B cell (primary cell): ENCODE measurements around the gene SENP1. TPM values are rescaled to one million over a fixed set of nuclear protein-coding genes. Genes with fewer than 3 reads are reported as not detected.
A peak's percentile ranks its signal among the peaks of the same experiment; 100 is the strongest.

Experiments
- ATAC-seq: fragments of 200-7000 bp; cut with Tn5 transposase; one replicate; pipeline ENCODE4 v1.10.0; 2021; ENCODE audit warnings: low read depth, mild to moderate bottlenecking, moderate number of reproducible peaks, moderate library complexity
- CTCF ChIA-PET: fragments of 350-600 bp; sonication (Branson Sonifier 250); formaldehyde crosslinking; loops from one replicate; lab custom pipeline; 2021; ENCODE audit warnings: antibody characterized with exemption, inconsistent platforms; lab: Charles Lee
- POLR2A ChIA-PET: fragments of 350-600 bp; sonication (Branson Sonifier 250); formaldehyde crosslinking; loops from one replicate; lab custom pipeline; 2021; ENCODE audit warnings: antibody characterized with exemption; lab: Charles Lee
- DNase-seq: peaks from one replicate; pipeline ENCODE4 v3.0.0; 2013
- H2AFZ ChIP-seq: 2 replicates; pipeline ENCODE4 v1.6.1; 2012; ENCODE audit warnings: mild to moderate bottlenecking, low read depth, low read length; ENCODE audit not compliant: insufficient read depth, poor library complexity, severe bottlenecking
- H3K27ac ChIP-seq, 2 donors: 1 replicate in 1 of 2; 2 replicates in 1 of 2; pipeline ENCODE4 v1.5.1; 2012 to 2013; ENCODE audit warnings: low read length in 2 of 2, mild to moderate bottlenecking in 2 of 2, moderate library complexity in 1 of 2
- H3K27me3 ChIP-seq, 4 experiments: fragments of 200-600 bp in 1 of 4; sonication (generic) in 1 of 4; replicated peaks in 1 of 4; 1 replicate in 2 of 4; 2 replicates in 2 of 4; pipeline versions ENCODE4 v1.6.1 to v1.7.0; 2013 to 2016; ENCODE audit warnings: low read length in 3 of 4, mild to moderate bottlenecking in 2 of 4, mixed read lengths in 1 of 4, moderate library complexity in 1 of 4; ENCODE audit not compliant: insufficient read depth in 4 of 4, control insufficient read depth in 3 of 4; ENCODE audit errors: control extremely low read depth in 1 of 4
- H3K36me3 ChIP-seq, 2 experiments: replicated peaks in 1 of 2; 1 replicate in 1 of 2; 2 replicates in 1 of 2; pipeline versions ENCODE4 v1.6.1 to v1.7.1; 2013; ENCODE audit warnings: low read length in 1 of 2; ENCODE audit not compliant: insufficient read depth in 2 of 2, control insufficient read depth in 1 of 2; ENCODE audit errors: control extremely low read depth in 1 of 2, extremely low read depth in 1 of 2
- H3K4me1 ChIP-seq, 2 donors: fragments of 200-600 bp in 1 of 2; sonication (generic) in 1 of 2; 1 replicate in 1 of 2; 2 replicates in 1 of 2; pipeline versions ENCODE4 v1.5.1 to v1.6.1; 2013 to 2017; ENCODE audit warnings: low read length in 2 of 2; ENCODE audit not compliant: control insufficient read depth in 2 of 2, insufficient read depth in 2 of 2
- H3K4me2 ChIP-seq: replicated peaks from 2 replicates; pipeline ENCODE3; 2012; ENCODE audit warnings: mild to moderate bottlenecking, low read depth, low read length; ENCODE audit not compliant: poor library complexity, severe bottlenecking
- H3K4me3 ChIP-seq, 5 experiments: fragments of 200-600 bp in 1 of 5; sonication (generic) in 1 of 5; 1 replicate in 3 of 5; 2 replicates in 2 of 5; pipeline versions ENCODE4 v1.5.1 to v1.7.0; 2011 to 2016; ENCODE audit warnings: low read length in 4 of 5, mild to moderate bottlenecking in 4 of 5, low read depth in 2 of 5, control low read depth in 1 of 5, moderate library complexity in 1 of 5; ENCODE audit not compliant: insufficient read depth in 1 of 5; ENCODE audit errors: control extremely low read depth in 1 of 5, extremely low read depth in 1 of 5
- H3K79me2 ChIP-seq: fragments of 200-600 bp; sonication (generic); one replicate; pipeline ENCODE4 v1.6.0; 2016; ENCODE audit warnings: low read length; ENCODE audit not compliant: control insufficient read depth, insufficient read depth
- H3K9ac ChIP-seq: fragments of 200-600 bp; sonication (generic); 2 replicates; pipeline ENCODE4 v1.6.1; 2017; ENCODE audit warnings: mild to moderate bottlenecking, low read length, moderate library complexity
- H3K9me3 ChIP-seq, 3 donors: one replicate each; pipeline versions ENCODE4 v1.6.1 to v1.7.1; 2013; ENCODE audit warnings: low read length in 2 of 3; ENCODE audit not compliant: control insufficient read depth in 2 of 3, insufficient read depth in 1 of 3; ENCODE audit errors: control extremely low read depth in 1 of 3
- H4K20me1 ChIP-seq: 2 replicates; pipeline ENCODE4 v1.6.0; 2012; ENCODE audit warnings: mild to moderate bottlenecking, low read length; ENCODE audit not compliant: insufficient read depth, control insufficient read depth, poor library complexity, severe bottlenecking
- H3K27ac Mint-ChIP-seq: one replicate; pipeline ENCODE4 v1.8.0; 2021; ENCODE audit warnings: mixed read lengths
- H3K27me3 Mint-ChIP-seq: one replicate; pipeline ENCODE4 v1.8.0; 2021; ENCODE audit warnings: mixed read lengths
- H3K4me1 Mint-ChIP-seq: one replicate; pipeline ENCODE4 v1.8.0; 2021; ENCODE audit warnings: mixed read lengths
- H3K4me3 Mint-ChIP-seq: one replicate; pipeline ENCODE4 v1.8.0; 2021; ENCODE audit warnings: mixed read lengths
- H3K9me3 Mint-ChIP-seq: one replicate; pipeline ENCODE4 v1.8.0; 2022; ENCODE audit warnings: mixed read lengths; ENCODE audit not compliant: insufficient read depth
- CTCF ChIP-seq: fragments of 200-600 bp; IDR thresholded peaks from one replicate; pipeline ENCODE4 v1.8.0; 2022; ENCODE audit warnings: antibody characterized with exemption, mild to moderate bottlenecking
- EZH2 ChIP-seq: IDR thresholded peaks from 2 replicates; pipeline ENCODE4 v1.6.1; 2012; ENCODE audit warnings: borderline replicate concordance, low read depth, mild to moderate bottlenecking, moderate library complexity, low read length; ENCODE audit not compliant: insufficient read depth, poor library complexity, severe bottlenecking
- WGBS: methylation state at CpG from one replicate; pipeline ENCODE4 v1.1.5; 2013; ENCODE audit warnings: missing lambda C conversion rate; ENCODE audit not compliant: insufficient coverage; 5-methylcytosine and 5-hydroxymethylcytosine counted together
- intact Hi-C: fragments of 100-400 bp; cut with micrococcal nuclease; formaldehyde crosslinking; loops from one replicate; pipeline ENCODE4 v1.10.0; 2022
- polyA plus RNA-seq: library from polyadenylated mRNA; depleted of rRNA; stranded (reverse); fragments of >200 nt; gene quantifications from 2 replicates; pipeline ENCODE4 v1.2.3, GENCODE V29; 2012
- total RNA-seq, 2 donors: library from RNA; stranded (reverse); fragments of 120-200 nt in 1 of 2; gene quantifications; 1 replicate in 1 of 2; 2 replicates in 1 of 2; pipeline versions ENCODE4 v1.2.3 to v1.2.4, GENCODE V29; 2013 to 2022

The SENP1 gene
- total and polyA plus RNA-seq, 2 donors (not counting 1 experiment from before 2014, with no cell fraction given): 7.3 to 44.8 TPM

- Mint-ChIP-seq H3K9me3 (no peaks in the 10 kb centered on the region), H3K27me3 (no peaks in the 10 kb centered on the region), H3K4me1 (peaks cover 38% of the 10 kb centered on the region), H3K4me3 (peak overlapping the region; percentile 89), H3K27ac (peak overlapping the region; percentile 95)
- peak overlapping the region; percentile 83 for H3K4me2 ChIP-seq
- TF ChIP-seq CTCF: no peak
- no peak for TF ChIP-seq EZH2
- H3K4me1 ChIP-seq: peaks cover 20% of the 10 kb centered on the region in 2 donors
- DNase-seq (peak; percentile 85), ATAC-seq (peak; percentile 28)
- peaks cover 77% of the 10 kb centered on the region for H3K79me2 ChIP-seq
- H3K4me3 ChIP-seq: peak overlapping the region; percentile 61 to 94 (median 80)
- H3K27me3 ChIP-seq: no peaks in the 10 kb centered on the region
- peak overlapping the region; percentile 87 for H3K9ac ChIP-seq
- CTCF ChIA-PET: interaction anchor here (0.7 to 2.9 kb wide), 4 partner anchors 24 to 513 kb away, joined by 3 to 28 read pairs (median 4); partner anchors contain the start of gene ASB8
- peak overlapping the region; percentile 70 for H2AFZ ChIP-seq
- H3K27ac ChIP-seq: peak overlapping the region; percentile 93 to 99
- H3K9me3 ChIP-seq: no peaks in the 10 kb centered on the region
- POLR2A ChIA-PET: interaction anchor here (0.6 to 2.7 kb wide), 6 partner anchors 14 to 590 kb away, joined by 3 to 10 read pairs (median 4); partner anchors contain the start of genes ASB8 and PFKM
- H3K36me3 ChIP-seq: no peaks in the 10 kb centered on the region
- intact Hi-C loops: loop anchor here (5.0 to 10.0 kb wide), 4 partner anchors 143 to 1639 kb away; partner anchors contain the start of genes HDAC7, RPAP3, TMBIM6 and TMEM106C
- under 1% methylated on average over 29 of the region's 30 CpGs for WGBS
- H4K20me1 ChIP-seq: no peaks in the 10 kb centered on the region
These were observed 485 bp downstream of the SENP1 start for GRCh38 chr12:48105321-48105866.

GRCh38 chr12:48104531-48104930 is 1.3 kb downstream of the SENP1 start:
- Histone ChIP-seq H3K4me1 (peaks cover 20% of the 10 kb centered on the region in 2 donors), H3K79me2 (peaks cover 78% of the 10 kb centered on the region), H3K9me3 (no peaks in the 10 kb centered on the region), H4K20me1 (no peaks in the 10 kb centered on the region), H3K27ac (peak overlapping the region; percentile 1 to 99), H3K4me3 (peak overlapping the region in 2 of 5 experiments; percentile 61 to 80), H3K4me2 (peak overlapping the region; percentile 83), H3K9ac (peak overlapping the region; percentile 87), H3K27me3 (no peaks in the 10 kb centered on the region), H2AFZ (peak overlapping the region; percentile 70), H3K36me3 (peaks cover 0 to 3% of the 10 kb centered on the region in 2 experiments)
- ATAC-seq (no peak), DNase-seq (no peak)
- peak overlapping the region; percentile 95 for H3K27ac Mint-ChIP-seq
- ChIA-PET POLR2A (no interaction called here), CTCF (interaction anchor here (2.9 kb wide), 1 partner anchor 52 kb away, joined by 28 read pairs; the partner anchor contains the start of gene ASB8)
- TF ChIP-seq CTCF (no peak), EZH2 (no peak)
- no peaks in the 10 kb centered on the region for H3K27me3 Mint-ChIP-seq
- peaks cover 38% of the 10 kb centered on the region for H3K4me1 Mint-ChIP-seq
- H3K9me3 Mint-ChIP-seq: no peaks in the 10 kb centered on the region
- intact Hi-C loops: loop anchor here (10.0 kb wide), 1 partner anchor 1640 kb away; the partner anchor contains the start of gene TMBIM6
- peak overlapping the region; percentile 89 for H3K4me3 Mint-ChIP-seq
- WGBS: 69% methylated on average over 3 of the region's 4 CpGs
